ENCODE measurements around the gene MANBA.

GRCh38 chr4:102761296-102761701 is 531 bp upstream of the MANBA start:
- TF ChIP-seq CTCF (conservative IDR thresholded peaks at IDR 0.05; ENCODE audit: low read depth, low read length) (no peak), EZH2 (IDR thresholded peaks at IDR 0.05; ENCODE audit: borderline replicate concordance, low read depth, low read length, poor library complexity, severe bottlenecking) (no peak)
